ENCODE data around the gene COL4A4. TPM values are rescaled to one million over a fixed set of nuclear protein-coding genes. Genes with fewer than 3 reads are reported as not detected.
"Not testable (repeated sequence)": the region's sequence is repeated elsewhere in the genome, so short reads cannot be mapped to it uniquely, and the experiment has no call there.

COL4A4 gene
- total RNA-seq, 1 experiment from 2014 or later, result 3.1 TPM

DNA sequence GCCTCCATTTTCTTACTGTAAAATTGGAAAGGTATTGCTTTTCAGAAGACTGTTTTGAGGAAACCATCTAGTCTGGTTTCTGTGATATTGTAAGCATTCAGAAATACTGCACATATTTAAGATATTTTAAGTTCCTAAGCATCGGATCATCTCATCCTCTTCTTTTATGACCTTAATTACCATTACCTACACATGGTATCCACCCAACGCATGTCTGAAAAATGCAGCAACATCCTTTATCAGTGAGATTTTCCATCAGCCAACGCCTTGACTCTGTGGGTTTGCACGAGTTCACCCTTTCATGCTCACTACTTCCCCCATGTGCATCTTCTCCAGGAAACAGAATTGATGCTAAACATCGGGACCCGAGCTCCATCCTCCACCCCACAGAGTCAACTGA, 84.3 kb downstream of the COL4A4 start (continued):
- TF ChIP-seq NR1H2 (CRISPR knock-in tag; IDR thresholded peaks at IDR 0.05), result no peak
- TF ChIP-seq GRHL2 (CRISPR knock-in tag; IDR thresholded peaks at IDR 0.05; ENCODE audit: insufficient replicate concordance, severe bottlenecking), result no peak
- TF ChIP-seq FOXP1 (CRISPR knock-in tag; IDR thresholded peaks at IDR 0.05; ENCODE audit: borderline replicate concordance), result no peak

DNA sequence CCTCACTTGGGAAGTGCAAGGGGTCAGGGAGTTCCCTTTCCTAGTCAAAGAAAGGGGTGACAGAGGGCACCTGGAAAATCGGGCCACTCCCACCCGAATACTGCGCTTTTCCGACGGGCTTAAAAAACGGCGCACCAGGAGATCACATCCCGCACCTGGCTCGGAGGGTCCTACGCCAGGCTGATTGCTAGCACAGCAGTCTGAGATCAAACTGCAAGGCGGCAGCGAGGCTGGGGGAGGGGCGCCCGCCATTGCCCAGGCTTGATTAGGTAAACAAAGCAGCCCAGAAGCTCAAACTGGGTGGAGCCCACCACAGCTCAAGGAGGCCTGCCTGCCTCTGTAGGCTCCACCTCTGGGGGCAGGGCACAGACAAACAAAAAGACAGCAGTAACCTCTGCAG, 98.9 kb downstream of the COL4A4 start:
- peak; percentile 42 for DNase-seq (ENCODE audit: low spot score)
- 0 out of 2 replicates have a peak, but pooled peaks have one; percentile 69 for TF ChIP-seq FOXK1 (CRISPR knock-in tag; IDR thresholded peaks at IDR 0.05)
- TF ChIP-seq, protein P1, sequence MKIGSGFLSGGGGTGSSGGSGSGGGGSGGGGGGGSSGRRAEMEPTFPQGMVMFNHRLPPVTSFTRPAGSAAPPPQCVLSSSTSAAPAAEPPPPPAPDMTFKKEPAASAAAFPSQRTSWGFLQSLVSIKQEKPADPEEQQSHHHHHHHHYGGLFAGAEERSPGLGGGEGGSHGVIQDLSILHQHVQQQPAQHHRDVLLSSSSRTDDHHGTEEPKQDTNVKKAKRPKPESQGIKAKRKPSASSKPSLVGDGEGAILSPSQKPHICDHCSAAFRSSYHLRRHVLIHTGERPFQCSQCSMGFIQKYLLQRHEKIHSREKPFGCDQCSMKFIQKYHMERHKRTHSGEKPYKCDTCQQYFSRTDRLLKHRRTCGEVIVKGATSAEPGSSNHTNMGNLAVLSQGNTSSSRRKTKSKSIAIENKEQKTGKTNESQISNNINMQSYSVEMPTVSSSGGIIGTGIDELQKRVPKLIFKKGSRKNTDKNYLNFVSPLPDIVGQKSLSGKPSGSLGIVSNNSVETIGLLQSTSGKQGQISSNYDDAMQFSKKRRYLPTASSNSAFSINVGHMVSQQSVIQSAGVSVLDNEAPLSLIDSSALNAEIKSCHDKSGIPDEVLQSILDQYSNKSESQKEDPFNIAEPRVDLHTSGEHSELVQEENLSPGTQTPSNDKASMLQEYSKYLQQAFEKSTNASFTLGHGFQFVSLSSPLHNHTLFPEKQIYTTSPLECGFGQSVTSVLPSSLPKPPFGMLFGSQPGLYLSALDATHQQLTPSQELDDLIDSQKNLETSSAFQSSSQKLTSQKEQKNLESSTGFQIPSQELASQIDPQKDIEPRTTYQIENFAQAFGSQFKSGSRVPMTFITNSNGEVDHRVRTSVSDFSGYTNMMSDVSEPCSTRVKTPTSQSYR (CRISPR knock-in tag; IDR thresholded peaks at IDR 0.05), result 0 out of 2 replicates have a peak, but pooled peaks have one; percentile 42
- H3K27ac Mint-ChIP-seq, result peak overlapping the region; percentile 48
- H3K36me3 Mint-ChIP-seq, result peaks cover 16% of the 10 kb centered on the region
- CTCF ChIA-PET, result interaction anchor here (1.6 kb wide), 1 partner anchor 31 kb away, joined by 6 read pairs; no protein-coding TSS in a partner anchor
- H3K4me1 Mint-ChIP-seq, result peaks cover 18% of the 10 kb centered on the region
- peaks cover 19% of the 10 kb centered on the region for H3K9me3 Mint-ChIP-seq
- ATAC-seq; H3K27me3 Mint-ChIP-seq (ENCODE audit: low read depth); POLR2A ChIA-PET: not testable (repeated sequence)
- H3K4me3 Mint-ChIP-seq, result peak overlapping the region; percentile 80

DNA sequence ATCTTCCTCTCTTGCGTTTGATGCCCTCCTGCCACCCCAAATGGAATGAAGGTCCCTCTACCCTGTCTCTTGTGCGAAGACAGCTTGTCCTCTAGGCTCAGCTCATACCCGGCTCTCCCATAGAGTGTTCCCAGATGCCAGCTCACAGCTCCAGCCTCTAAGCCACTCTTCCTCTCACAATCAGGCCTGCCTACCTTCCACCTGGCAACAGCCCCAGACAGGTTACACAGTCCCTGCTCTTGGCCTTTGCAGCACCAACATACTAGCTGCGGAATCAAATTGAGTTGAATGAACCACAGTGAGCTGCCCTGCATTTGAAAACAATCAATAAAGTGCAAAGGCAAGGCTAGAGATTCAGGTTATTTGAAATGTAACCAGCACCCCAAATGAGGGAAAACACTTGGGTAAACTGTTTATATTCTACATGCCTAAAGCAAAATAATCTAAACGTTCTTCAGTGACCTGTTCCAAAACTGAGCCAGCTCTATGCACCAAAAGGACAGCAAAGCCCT, 105.1 kb downstream of the COL4A4 start:
- no peak for DNase-seq (ENCODE audit: low spot score)
- peaks cover 18% of the 10 kb centered on the region for H3K9me3 Mint-ChIP-seq
- H3K4me3 Mint-ChIP-seq, result no peak overlapping the region
- H3K4me1 Mint-ChIP-seq, result peaks cover 4% of the 10 kb centered on the region
- CTCF ChIA-PET, result no interaction called here
- TF ChIP-seq, protein P2, sequence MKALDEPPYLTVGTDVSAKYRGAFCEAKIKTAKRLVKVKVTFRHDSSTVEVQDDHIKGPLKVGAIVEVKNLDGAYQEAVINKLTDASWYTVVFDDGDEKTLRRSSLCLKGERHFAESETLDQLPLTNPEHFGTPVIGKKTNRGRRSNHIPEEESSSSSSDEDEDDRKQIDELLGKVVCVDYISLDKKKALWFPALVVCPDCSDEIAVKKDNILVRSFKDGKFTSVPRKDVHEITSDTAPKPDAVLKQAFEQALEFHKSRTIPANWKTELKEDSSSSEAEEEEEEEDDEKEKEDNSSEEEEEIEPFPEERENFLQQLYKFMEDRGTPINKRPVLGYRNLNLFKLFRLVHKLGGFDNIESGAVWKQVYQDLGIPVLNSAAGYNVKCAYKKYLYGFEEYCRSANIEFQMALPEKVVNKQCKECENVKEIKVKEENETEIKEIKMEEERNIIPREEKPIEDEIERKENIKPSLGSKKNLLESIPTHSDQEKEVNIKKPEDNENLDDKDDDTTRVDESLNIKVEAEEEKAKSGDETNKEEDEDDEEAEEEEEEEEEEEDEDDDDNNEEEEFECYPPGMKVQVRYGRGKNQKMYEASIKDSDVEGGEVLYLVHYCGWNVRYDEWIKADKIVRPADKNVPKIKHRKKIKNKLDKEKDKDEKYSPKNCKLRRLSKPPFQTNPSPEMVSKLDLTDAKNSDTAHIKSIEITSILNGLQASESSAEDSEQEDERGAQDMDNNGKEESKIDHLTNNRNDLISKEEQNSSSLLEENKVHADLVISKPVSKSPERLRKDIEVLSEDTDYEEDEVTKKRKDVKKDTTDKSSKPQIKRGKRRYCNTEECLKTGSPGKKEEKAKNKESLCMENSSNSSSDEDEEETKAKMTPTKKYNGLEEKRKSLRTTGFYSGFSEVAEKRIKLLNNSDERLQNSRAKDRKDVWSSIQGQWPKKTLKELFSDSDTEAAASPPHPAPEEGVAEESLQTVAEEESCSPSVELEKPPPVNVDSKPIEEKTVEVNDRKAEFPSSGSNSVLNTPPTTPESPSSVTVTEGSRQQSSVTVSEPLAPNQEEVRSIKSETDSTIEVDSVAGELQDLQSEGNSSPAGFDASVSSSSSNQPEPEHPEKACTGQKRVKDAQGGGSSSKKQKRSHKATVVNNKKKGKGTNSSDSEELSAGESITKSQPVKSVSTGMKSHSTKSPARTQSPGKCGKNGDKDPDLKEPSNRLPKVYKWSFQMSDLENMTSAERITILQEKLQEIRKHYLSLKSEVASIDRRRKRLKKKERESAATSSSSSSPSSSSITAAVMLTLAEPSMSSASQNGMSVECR (CRISPR knock-in tag; IDR thresholded peaks at IDR 0.05; ENCODE audit: borderline replicate concordance), result no peak
- TF ChIP-seq, protein P3, sequence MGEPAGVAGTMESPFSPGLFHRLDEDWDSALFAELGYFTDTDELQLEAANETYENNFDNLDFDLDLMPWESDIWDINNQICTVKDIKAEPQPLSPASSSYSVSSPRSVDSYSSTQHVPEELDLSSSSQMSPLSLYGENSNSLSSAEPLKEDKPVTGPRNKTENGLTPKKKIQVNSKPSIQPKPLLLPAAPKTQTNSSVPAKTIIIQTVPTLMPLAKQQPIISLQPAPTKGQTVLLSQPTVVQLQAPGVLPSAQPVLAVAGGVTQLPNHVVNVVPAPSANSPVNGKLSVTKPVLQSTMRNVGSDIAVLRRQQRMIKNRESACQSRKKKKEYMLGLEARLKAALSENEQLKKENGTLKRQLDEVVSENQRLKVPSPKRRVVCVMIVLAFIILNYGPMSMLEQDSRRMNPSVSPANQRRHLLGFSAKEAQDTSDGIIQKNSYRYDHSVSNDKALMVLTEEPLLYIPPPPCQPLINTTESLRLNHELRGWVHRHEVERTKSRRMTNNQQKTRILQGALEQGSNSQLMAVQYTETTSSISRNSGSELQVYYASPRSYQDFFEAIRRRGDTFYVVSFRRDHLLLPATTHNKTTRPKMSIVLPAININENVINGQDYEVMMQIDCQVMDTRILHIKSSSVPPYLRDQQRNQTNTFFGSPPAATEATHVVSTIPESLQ (CRISPR knock-in tag; IDR thresholded peaks at IDR 0.05), result no peak
- TF ChIP-seq TEAD4 (CRISPR knock-in tag; IDR thresholded peaks at IDR 0.05) (no peak), SMAD3 (CRISPR knock-in tag; IDR thresholded peaks at IDR 0.05; ENCODE audit: borderline replicate concordance) (no peak), MYBL2 (CRISPR knock-in tag; IDR thresholded peaks at IDR 0.05) (no peak)
- TF ChIP-seq, protein P4, sequence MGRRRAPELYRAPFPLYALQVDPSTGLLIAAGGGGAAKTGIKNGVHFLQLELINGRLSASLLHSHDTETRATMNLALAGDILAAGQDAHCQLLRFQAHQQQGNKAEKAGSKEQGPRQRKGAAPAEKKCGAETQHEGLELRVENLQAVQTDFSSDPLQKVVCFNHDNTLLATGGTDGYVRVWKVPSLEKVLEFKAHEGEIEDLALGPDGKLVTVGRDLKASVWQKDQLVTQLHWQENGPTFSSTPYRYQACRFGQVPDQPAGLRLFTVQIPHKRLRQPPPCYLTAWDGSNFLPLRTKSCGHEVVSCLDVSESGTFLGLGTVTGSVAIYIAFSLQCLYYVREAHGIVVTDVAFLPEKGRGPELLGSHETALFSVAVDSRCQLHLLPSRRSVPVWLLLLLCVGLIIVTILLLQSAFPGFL (CRISPR knock-in tag; IDR thresholded peaks at IDR 0.05; ENCODE audit: borderline replicate concordance), result no peak
- TF ChIP-seq, protein P5, sequence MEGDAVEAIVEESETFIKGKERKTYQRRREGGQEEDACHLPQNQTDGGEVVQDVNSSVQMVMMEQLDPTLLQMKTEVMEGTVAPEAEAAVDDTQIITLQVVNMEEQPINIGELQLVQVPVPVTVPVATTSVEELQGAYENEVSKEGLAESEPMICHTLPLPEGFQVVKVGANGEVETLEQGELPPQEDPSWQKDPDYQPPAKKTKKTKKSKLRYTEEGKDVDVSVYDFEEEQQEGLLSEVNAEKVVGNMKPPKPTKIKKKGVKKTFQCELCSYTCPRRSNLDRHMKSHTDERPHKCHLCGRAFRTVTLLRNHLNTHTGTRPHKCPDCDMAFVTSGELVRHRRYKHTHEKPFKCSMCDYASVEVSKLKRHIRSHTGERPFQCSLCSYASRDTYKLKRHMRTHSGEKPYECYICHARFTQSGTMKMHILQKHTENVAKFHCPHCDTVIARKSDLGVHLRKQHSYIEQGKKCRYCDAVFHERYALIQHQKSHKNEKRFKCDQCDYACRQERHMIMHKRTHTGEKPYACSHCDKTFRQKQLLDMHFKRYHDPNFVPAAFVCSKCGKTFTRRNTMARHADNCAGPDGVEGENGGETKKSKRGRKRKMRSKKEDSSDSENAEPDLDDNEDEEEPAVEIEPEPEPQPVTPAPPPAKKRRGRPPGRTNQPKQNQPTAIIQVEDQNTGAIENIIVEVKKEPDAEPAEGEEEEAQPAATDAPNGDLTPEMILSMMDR (IDR thresholded peaks at IDR 0.05), result no peak
- H3K27ac Mint-ChIP-seq, result no peak overlapping the region
- H3K36me3 Mint-ChIP-seq, result peaks cover 7% of the 10 kb centered on the region
- H3K27me3 Mint-ChIP-seq (ENCODE audit: low read depth), result no peaks in the 10 kb centered on the region
- ATAC-seq, result no peak
- POLR2A ChIA-PET, result no interaction called here

All from WTC11 (cell line).